ENCODE data around the gene LILRA5.
A peak's percentile ranks its signal among the peaks of the same experiment; 100 is the strongest.
"Not testable (repeated sequence)": the region's sequence is repeated elsewhere in the genome, so short reads cannot be mapped to it uniquely, and the experiment has no call there.

LILRA5 gene

DNA sequence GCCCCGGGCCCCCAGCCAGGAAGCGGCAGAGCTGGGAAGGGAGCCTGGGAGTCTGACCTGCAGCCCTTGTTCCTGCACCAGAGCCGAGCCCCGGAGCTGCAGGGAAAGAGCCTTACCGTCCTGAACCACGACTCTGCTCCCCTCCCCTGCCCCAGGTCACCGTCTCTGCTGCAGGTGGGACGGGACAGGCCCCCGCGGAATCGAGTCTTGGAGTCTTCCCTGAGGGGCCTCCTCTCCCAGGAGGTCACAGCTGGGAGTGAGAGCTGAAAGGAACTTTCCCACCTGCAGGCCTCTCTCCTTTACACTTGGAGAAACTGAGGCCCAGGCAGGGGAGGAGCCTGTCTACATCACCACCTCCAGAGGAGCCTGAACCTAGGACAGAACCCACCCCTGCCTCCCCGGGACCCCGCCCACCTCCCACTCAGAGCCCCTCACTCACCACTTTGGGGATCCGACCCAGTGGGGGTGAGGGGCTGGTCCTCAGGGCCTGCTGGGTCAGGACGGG is 35.8 kb downstream of the LILRA5 start:
- not testable (repeated sequence) for DNase-seq (ENCODE audit: low read depth in 2 of 3, low spot score in 1 of 3)

GRCh38 chr19:54275951-54276350 is 37.0 kb downstream of the LILRA5 start:
- no peak for DNase-seq (ENCODE audit: low read depth in 2 of 3, low spot score in 1 of 3)

DNA sequence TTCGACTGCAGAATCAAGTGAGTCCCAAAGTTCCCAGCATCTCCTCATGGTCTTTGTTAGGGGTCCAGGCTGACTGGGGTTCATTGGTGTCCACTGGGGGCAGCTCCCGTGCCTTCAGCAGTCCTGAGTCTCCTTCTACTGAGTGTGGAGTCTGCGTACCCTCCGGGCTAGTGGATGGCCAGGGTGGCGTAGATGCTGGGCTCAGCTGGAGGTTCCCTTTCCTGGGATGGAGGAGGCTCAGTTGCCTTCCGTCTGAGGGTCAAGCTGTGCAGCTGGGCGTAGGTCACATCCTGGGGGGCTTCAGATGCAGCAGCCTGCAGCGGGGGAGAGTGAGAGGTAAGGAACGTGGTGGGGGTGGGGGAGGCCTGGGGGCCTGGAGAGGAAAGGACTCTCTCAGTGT is 38.5 kb downstream of the LILRA5 start:
- DNase-seq (ENCODE audit: low read depth in 2 of 3, low spot score in 1 of 3), result not testable (repeated sequence)

- DNase-seq (ENCODE audit: low read depth in 2 of 3, low spot score in 1 of 3), result no peak
Observed at GRCh38 chr19:54273821-54274220, 39.1 kb downstream of the LILRA5 start.

- not testable (repeated sequence) for DNase-seq (ENCODE audit: low read depth in 2 of 3, low spot score in 1 of 3)
Observed at GRCh38 chr19:54272181-54272580, 40.8 kb downstream of the LILRA5 start.

DNA sequence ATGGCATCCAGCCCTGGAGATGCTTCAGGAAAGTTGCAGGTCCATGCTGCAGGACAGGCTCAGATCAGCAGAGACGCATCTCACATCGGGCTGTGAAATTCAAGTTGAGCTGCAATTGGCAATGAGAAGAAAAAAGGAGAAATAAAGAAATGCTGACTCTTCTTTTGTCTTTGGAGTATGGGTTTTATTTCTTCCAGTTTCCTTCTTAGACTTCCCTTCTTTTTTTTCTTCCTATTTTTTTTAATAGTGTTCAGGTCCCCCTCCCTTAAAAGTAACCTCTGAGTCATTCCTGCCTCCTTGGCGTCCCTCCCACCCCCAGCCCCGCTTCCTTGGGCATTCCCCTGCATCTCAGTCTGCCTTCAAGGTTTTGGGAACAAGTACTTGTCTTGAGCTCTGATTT is 41.4 kb downstream of the LILRA5 start:
- DNase-seq (ENCODE audit: low read depth in 2 of 3, low spot score in 1 of 3), result not testable (repeated sequence)

- no peak for DNase-seq (ENCODE audit: low read depth in 2 of 3, low spot score in 1 of 3)
Observed at GRCh38 chr19:54271106-54271505, 41.9 kb downstream of the LILRA5 start.

DNA sequence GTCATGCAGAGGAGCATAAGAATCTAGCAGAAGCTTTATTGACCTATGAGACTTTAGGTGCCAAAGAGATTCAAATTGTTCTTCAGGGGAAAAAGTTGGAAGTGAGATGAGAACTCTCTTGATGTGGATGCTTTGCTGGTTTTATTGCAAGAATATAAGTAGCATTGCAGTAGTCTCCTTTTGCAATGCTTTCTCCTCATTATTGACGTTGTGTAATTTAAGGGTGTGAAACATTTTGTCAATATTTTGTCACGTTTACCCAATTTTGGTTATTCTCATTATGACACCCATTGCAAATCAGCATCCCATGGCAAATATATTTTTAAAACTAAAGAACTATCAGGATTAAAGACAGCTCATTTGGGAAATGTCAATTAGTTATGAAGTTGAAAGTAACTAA is 44.0 kb downstream of the LILRA5 start:
- DNase-seq (ENCODE audit: low read depth in 2 of 3, low spot score in 1 of 3), result no peak

GRCh38 chr19:54266133-54266532 is 46.8 kb downstream of the LILRA5 start:
- peak; percentile 56 to 74 (median 72) for DNase-seq (ENCODE audit: low read depth in 2 of 3, low spot score in 1 of 3)

DNA sequence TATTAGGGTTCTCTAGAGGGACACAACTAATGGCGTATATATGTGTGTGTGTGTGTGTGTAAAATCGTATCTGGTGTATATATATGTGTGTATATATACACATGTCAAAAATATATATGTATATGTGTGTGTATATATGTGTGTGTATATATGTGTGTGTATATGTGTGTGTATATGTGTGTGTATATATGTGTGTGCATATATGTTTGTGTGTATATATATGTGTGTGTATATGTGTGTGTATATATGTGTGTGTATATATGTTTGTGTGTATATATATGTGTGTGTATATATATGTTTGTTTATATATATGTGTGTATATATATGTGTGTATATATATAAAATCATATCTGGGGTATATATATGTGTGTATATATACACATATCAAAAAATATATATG is 50.5 kb downstream of the LILRA5 start:
- DNase-seq (ENCODE audit: low read depth in 2 of 3, low spot score in 1 of 3), result no peak

DNA sequence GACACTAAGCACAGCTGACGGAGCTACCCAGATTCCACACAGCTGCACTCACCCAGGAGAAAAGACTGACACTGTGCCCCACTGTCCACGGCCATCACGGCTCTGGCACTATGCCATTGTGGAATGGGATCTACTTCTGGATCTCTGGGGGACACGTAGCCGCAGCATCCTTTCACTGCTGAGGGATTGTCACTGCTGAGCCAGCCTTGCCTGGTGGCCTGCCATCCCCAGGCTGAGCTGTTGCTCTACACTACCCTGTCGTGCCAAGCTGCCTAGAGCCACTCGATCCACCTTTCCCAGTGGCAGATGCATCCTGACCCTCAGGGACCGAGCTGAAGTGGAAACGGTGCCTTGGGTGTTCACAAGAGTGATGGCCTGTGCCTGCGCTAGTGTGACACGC is 50.9 kb downstream of the LILRA5 start:
- DNase-seq (ENCODE audit: low read depth in 2 of 3, low spot score in 1 of 3), result no peak

DNA sequence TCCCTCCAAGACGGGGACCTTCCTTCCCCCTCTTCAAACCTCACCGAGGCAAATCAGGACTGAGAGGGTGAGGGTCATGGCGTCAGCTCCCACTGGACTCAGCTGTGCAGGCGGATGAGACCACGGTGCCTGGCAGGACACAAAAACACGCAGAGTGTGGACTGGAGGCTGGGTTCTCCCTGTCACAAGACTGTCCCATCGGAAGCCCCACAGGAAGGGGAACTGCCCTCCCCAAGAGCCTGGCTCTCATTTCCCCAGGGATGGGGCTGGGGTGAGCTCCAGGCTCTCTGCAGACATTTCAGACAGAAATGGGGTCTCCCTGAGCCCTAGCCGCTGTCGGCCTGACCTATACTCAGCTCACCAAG is 55.9 kb downstream of the LILRA5 start, which contains the start of gene LILRB5:
LILRB5 (minus strand) TSS at position 158 of the 365 bp plus-strand sequence; CDS start at position 78, 80 bp downstream.
- no peak for DNase-seq (ENCODE audit: low read depth in 2 of 3, low spot score in 1 of 3)
